ENCODE results near the gene MGMT.

DNA sequence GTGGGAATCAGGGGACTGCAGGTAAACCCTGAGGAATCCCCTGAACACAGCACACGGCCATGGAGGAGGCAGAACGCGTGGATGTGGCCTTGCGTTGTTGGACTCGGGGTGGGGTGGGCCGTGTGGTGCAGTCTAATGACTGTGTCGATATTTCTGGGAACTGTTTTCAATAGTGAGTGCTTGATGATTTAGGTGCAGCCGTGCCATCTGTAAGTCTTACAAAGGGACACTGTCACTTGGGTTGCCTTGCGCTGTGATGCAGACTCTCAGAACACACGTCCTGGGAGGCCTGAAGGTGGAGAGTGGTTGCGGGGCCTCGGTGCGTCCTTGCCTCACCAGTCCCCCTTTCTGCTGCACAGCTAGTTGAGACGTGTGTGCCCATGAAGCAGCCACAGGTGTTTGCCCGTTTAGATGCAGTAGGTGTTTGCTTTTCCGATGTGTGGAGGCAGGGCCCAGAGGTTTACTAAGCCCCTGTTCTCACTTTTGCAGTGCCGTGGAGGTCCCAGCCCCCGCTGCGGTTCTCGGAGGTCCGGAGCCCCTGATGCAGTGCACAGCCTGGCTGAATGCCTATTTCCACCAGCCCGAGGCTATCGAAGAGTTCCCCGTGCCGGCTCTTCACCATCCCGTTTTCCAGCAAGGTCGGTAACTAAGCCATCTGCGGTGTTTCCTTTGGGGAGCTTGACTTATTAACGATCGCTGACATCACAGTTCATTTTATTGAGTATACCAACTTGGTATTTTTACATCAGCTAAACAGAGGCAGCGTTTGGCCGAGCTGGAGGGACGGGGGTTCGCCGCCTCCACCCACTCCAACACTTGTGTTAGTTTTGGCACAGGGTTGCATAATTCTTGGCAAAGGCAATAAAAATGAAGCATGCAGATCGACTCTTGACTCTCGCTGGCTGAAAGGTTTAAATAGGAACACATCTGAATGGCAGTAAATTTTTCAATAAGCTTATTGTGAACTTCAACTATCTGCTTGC, 240.7 kb downstream of the MGMT start:
- TF ChIP-seq, protein P1, sequence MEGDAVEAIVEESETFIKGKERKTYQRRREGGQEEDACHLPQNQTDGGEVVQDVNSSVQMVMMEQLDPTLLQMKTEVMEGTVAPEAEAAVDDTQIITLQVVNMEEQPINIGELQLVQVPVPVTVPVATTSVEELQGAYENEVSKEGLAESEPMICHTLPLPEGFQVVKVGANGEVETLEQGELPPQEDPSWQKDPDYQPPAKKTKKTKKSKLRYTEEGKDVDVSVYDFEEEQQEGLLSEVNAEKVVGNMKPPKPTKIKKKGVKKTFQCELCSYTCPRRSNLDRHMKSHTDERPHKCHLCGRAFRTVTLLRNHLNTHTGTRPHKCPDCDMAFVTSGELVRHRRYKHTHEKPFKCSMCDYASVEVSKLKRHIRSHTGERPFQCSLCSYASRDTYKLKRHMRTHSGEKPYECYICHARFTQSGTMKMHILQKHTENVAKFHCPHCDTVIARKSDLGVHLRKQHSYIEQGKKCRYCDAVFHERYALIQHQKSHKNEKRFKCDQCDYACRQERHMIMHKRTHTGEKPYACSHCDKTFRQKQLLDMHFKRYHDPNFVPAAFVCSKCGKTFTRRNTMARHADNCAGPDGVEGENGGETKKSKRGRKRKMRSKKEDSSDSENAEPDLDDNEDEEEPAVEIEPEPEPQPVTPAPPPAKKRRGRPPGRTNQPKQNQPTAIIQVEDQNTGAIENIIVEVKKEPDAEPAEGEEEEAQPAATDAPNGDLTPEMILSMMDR (IDR thresholded peaks at IDR 0.05; ENCODE audit: low read depth, low read length, missing input control), result no peak
- peak in 1 of 2 donors; percentile 14 for TF ChIP-seq JUND (IDR thresholded peaks at IDR 0.05)

All from liver (tissue), 3 donors.